ENCODE data around the gene CD86. TPM values are rescaled to one million over a fixed set of nuclear protein-coding genes. Genes with fewer than 3 reads are reported as not detected.
"Not testable (repeated sequence)": the region's sequence is repeated elsewhere in the genome, so short reads cannot be mapped to it uniquely, and the experiment has no call there.

CD86 gene
- total RNA-seq, 1 donor = not detected

GRCh38 chr3:122146466-122146865 lies 91.3 kb downstream of the CD86 start:
- no peaks in the 10 kb centered on the region for H4K20me1 ChIP-seq (ENCODE audit: insufficient read depth, low read length)
- no peak overlapping the region for H2AFZ ChIP-seq (ENCODE audit: low read length)
- H3K4me2 ChIP-seq (ENCODE audit: insufficient read depth, low read length) = no peak overlapping the region
- no peaks in the 10 kb centered on the region for H3K36me3 ChIP-seq (ENCODE audit: insufficient read depth, low read length)
- H3K27ac ChIP-seq (ENCODE audit: low read depth, low read length) = no peak overlapping the region
- DNase-seq (ENCODE audit: insufficient read length, low spot score, missing footprints) = peak; percentile 32
- no peaks in the 10 kb centered on the region for H3K9me3 ChIP-seq (ENCODE audit: low read depth, low read length)
- H3K27me3 ChIP-seq (ENCODE audit: insufficient read depth, low read length) = no peaks in the 10 kb centered on the region
- H3K4me1 ChIP-seq (ENCODE audit: insufficient read depth, low read length) = no peaks in the 10 kb centered on the region
- no peaks in the 10 kb centered on the region for H3K79me2 ChIP-seq (ENCODE audit: insufficient read depth, low read length)
- no peak overlapping the region for H3K4me3 ChIP-seq (ENCODE audit: insufficient read depth, low read length)
- TF ChIP-seq CTCF (IDR thresholded peaks at IDR 0.05; ENCODE audit: extremely low read depth, low read depth, low read length) = no peak

- Histone ChIP-seq H3K27ac (ENCODE audit: low read depth, low read length) (no peak overlapping the region), H3K27me3 (ENCODE audit: insufficient read depth, low read length) (no peaks in the 10 kb centered on the region), H3K4me1 (ENCODE audit: insufficient read depth, low read length) (no peaks in the 10 kb centered on the region), H3K36me3 (ENCODE audit: insufficient read depth, low read length) (no peaks in the 10 kb centered on the region), H3K79me2 (ENCODE audit: insufficient read depth, low read length) (no peaks in the 10 kb centered on the region), H3K4me3 (ENCODE audit: insufficient read depth, low read length) (no peak overlapping the region), H3K9me3 (ENCODE audit: low read depth, low read length) (no peaks in the 10 kb centered on the region), H2AFZ (ENCODE audit: low read length) (no peak overlapping the region), H3K4me2 (ENCODE audit: insufficient read depth, low read length) (no peak overlapping the region), H4K20me1 (ENCODE audit: insufficient read depth, low read length) (no peaks in the 10 kb centered on the region)
- no peak for DNase-seq (ENCODE audit: insufficient read length, low spot score, missing footprints)
- TF ChIP-seq CTCF (IDR thresholded peaks at IDR 0.05; ENCODE audit: extremely low read depth, low read depth, low read length) = no peak
Measured at GRCh38 chr3:122148941-122149627, 93.9 kb downstream of the CD86 start.

- Histone ChIP-seq H3K27ac (ENCODE audit: low read depth, low read length) (no peak overlapping the region), H2AFZ (ENCODE audit: low read length) (no peak overlapping the region), H3K4me2 (ENCODE audit: insufficient read depth, low read length) (no peak overlapping the region), H3K27me3 (ENCODE audit: insufficient read depth, low read length) (no peaks in the 10 kb centered on the region), H3K79me2 (ENCODE audit: insufficient read depth, low read length) (no peaks in the 10 kb centered on the region), H3K4me3 (ENCODE audit: insufficient read depth, low read length) (no peak overlapping the region), H3K9me3 (ENCODE audit: low read depth, low read length) (no peaks in the 10 kb centered on the region), H4K20me1 (ENCODE audit: insufficient read depth, low read length) (no peaks in the 10 kb centered on the region), H3K36me3 (ENCODE audit: insufficient read depth, low read length) (no peaks in the 10 kb centered on the region), H3K4me1 (ENCODE audit: insufficient read depth, low read length) (no peaks in the 10 kb centered on the region)
- DNase-seq (ENCODE audit: insufficient read length, low spot score, missing footprints) = no peak
- no peak for TF ChIP-seq CTCF (IDR thresholded peaks at IDR 0.05; ENCODE audit: extremely low read depth, low read depth, low read length)
Measured at GRCh38 chr3:122151480-122151879, 96.3 kb downstream of the CD86 start.

GRCh38 chr3:122164983-122165382 lies 109.8 kb downstream of the CD86 start:
- not testable (repeated sequence) for H3K27me3 ChIP-seq (ENCODE audit: insufficient read depth, low read length); H3K4me2 ChIP-seq (ENCODE audit: insufficient read depth, low read length); DNase-seq (ENCODE audit: insufficient read length, low spot score, missing footprints); H4K20me1 ChIP-seq (ENCODE audit: insufficient read depth, low read length); H2AFZ ChIP-seq (ENCODE audit: low read length); H3K36me3 ChIP-seq (ENCODE audit: insufficient read depth, low read length); H3K9me3 ChIP-seq (ENCODE audit: low read depth, low read length); H3K4me3 ChIP-seq (ENCODE audit: insufficient read depth, low read length); H3K27ac ChIP-seq (ENCODE audit: low read depth, low read length); H3K79me2 ChIP-seq (ENCODE audit: insufficient read depth, low read length); H3K4me1 ChIP-seq (ENCODE audit: insufficient read depth, low read length)
